Fibroblast of lung (primary cell): Measurements from ENCODE around the gene FSTL5. TPM values are rescaled to one million over a fixed set of nuclear protein-coding genes. Genes with fewer than 3 reads are reported as not detected.

ENCODE experiments used
- DNase-seq, 2 donors: peaks; one replicate each; pipeline versions ENCODE4 v3.0.0 to v3.0.0-alpha.2; 2010; ENCODE audit warnings: low read depth in 2 of 2
- H2AFZ ChIP-seq: 2 replicates; pipeline ENCODE4 v1.5.1; 2012; ENCODE audit warnings: low read length, control low read depth, inconsistent platforms
- H3K27ac ChIP-seq: 2 replicates; pipeline ENCODE4 v1.5.1; 2011; ENCODE audit warnings: low read length, control low read depth; ENCODE audit not compliant: insufficient read depth
- H3K27me3 ChIP-seq: 2 replicates; pipeline ENCODE4 v1.5.1; 2011; ENCODE audit warnings: mild to moderate bottlenecking, low read length; ENCODE audit not compliant: control insufficient read depth, insufficient read depth
- H3K36me3 ChIP-seq: 2 replicates; pipeline ENCODE4 v1.5.1; 2011; ENCODE audit warnings: low read length; ENCODE audit not compliant: control insufficient read depth, insufficient read depth
- H3K4me1 ChIP-seq: 2 replicates; pipeline ENCODE4 v1.5.1; 2011; ENCODE audit warnings: low read length; ENCODE audit not compliant: control insufficient read depth, insufficient read depth; ENCODE audit errors: extremely low read depth
- H3K4me2 ChIP-seq: 2 replicates; pipeline ENCODE4 v1.5.1; 2011; ENCODE audit warnings: low read length, control low read depth; ENCODE audit not compliant: insufficient read depth; ENCODE audit errors: extremely low read depth
- H3K4me3 ChIP-seq, 4 experiments: fragments of 200-600 bp in 1 of 4; sonication (generic) in 1 of 4; replicated peaks in 1 of 4; 2 replicates each; pipeline ENCODE4 v1.5.1; 2011 to 2016; ENCODE audit warnings: low read length in 4 of 4, low read depth in 3 of 4, mild to moderate bottlenecking in 3 of 4, control low read depth in 2 of 4, inconsistent platforms in 1 of 4, mixed read lengths in 1 of 4; ENCODE audit not compliant: insufficient read depth in 1 of 4; ENCODE audit errors: control extremely low read depth in 1 of 4
- H3K79me2 ChIP-seq: 2 replicates; pipeline ENCODE4 v1.5.1; 2012; ENCODE audit warnings: mild to moderate bottlenecking, low read length, inconsistent platforms; ENCODE audit not compliant: control insufficient read depth, insufficient read depth
- H3K9ac ChIP-seq: 2 replicates; pipeline ENCODE4 v1.5.1; 2011; ENCODE audit warnings: mild to moderate bottlenecking, low read length, control low read depth; ENCODE audit not compliant: insufficient read depth
- H3K9me3 ChIP-seq: 2 replicates; pipeline ENCODE4 v1.5.1; 2012; ENCODE audit warnings: low read depth, low read length; ENCODE audit not compliant: control insufficient read depth, insufficient read depth
- H4K20me1 ChIP-seq: 2 replicates; pipeline ENCODE4 v1.5.1; 2011; ENCODE audit warnings: low read length; ENCODE audit not compliant: control insufficient read depth, insufficient read depth; ENCODE audit errors: extremely low read depth
- CTCF ChIP-seq, 2 donors: IDR thresholded peaks in 1 of 2; conservative IDR thresholded peaks in 1 of 2; 1 replicate in 1 of 2; 2 replicates in 1 of 2; pipeline ENCODE4 v1.5.1; 2011 to 2012; ENCODE audit warnings: low read length in 2 of 2, control low read depth in 1 of 2, inconsistent platforms in 1 of 2, low read depth in 1 of 2, mild to moderate bottlenecking in 1 of 2
- EZH2 ChIP-seq: IDR thresholded peaks from 2 replicates; pipeline ENCODE4 v1.5.1; 2012; ENCODE audit warnings: low read length, control low read depth, mild to moderate bottlenecking; ENCODE audit errors: missing control alignments
- polyA plus RNA-seq, 2 donors: library from polyadenylated mRNA; depleted of rRNA in 1 of 2; stranded (reverse) in 1 of 2; unstranded in 1 of 2; fragments of >200 nt; gene quantifications; 2 replicates each; pipeline ENCODE4 v1.2.1, GENCODE V29; 2011 to 2012; ENCODE audit warnings: missing spikeins in 1 of 2
- total RNA-seq: library from RNA; depleted of rRNA; stranded (reverse); fragments of >200 nt; gene quantifications from 2 replicates; pipeline ENCODE4 v1.2.1, GENCODE V29; 2014

The FSTL5 gene
- total and polyA plus RNA-seq, 2 donors (not counting 1 experiment from before 2014, with no cell fraction given): 0.11 to 0.33 TPM

- H3K27ac ChIP-seq: no peak overlapping the region
- no peak overlapping the region for H3K4me3 ChIP-seq
- peak; percentile 25 to 51 for DNase-seq
Measured at GRCh38 chr4:161564230-161564834, 599.5 kb downstream of the FSTL5 start.

GRCh38 chr4:161555689-161556660, 607.8 kb downstream of the FSTL5 start:
- no peaks in the 10 kb centered on the region for H3K4me1 ChIP-seq
- H3K4me3 ChIP-seq: no peak overlapping the region
- H2AFZ ChIP-seq: no peak overlapping the region
- H3K4me2 ChIP-seq: no peak overlapping the region
- H3K36me3 ChIP-seq: no peaks in the 10 kb centered on the region
- no peak for TF ChIP-seq EZH2
- TF ChIP-seq CTCF (conservative IDR thresholded peaks at IDR 0.05 in 1 of 2, IDR thresholded peaks at IDR 0.05 in 1 of 2; ENCODE audit: low read depth in 1 of 2, low read length in 2 of 2): no peak
- H3K27me3 ChIP-seq: no peaks in the 10 kb centered on the region
- H3K9me3 ChIP-seq: no peaks in the 10 kb centered on the region
- H3K27ac ChIP-seq: no peak overlapping the region
- H3K9ac ChIP-seq: no peak overlapping the region
- H4K20me1 ChIP-seq: no peaks in the 10 kb centered on the region
- no peaks in the 10 kb centered on the region for H3K79me2 ChIP-seq
- DNase-seq: peak; percentile 71 to 78

More at GRCh38 chr4:161564230-161564834, 599.5 kb downstream of the FSTL5 start:
- no peaks in the 10 kb centered on the region for H3K4me1 ChIP-seq
- no peak overlapping the region for H3K4me2 ChIP-seq
- no peaks in the 10 kb centered on the region for H3K36me3 ChIP-seq
- no peaks in the 10 kb centered on the region for H3K27me3 ChIP-seq
- H2AFZ ChIP-seq: no peak overlapping the region
- no peaks in the 10 kb centered on the region for H3K9me3 ChIP-seq
- no peaks in the 10 kb centered on the region for H4K20me1 ChIP-seq
- no peak overlapping the region for H3K9ac ChIP-seq
- no peak for TF ChIP-seq CTCF (conservative IDR thresholded peaks at IDR 0.05 in 1 of 2, IDR thresholded peaks at IDR 0.05 in 1 of 2; ENCODE audit: low read depth in 1 of 2, low read length in 2 of 2)
- no peak for TF ChIP-seq EZH2
- no peaks in the 10 kb centered on the region for H3K79me2 ChIP-seq

- no peaks in the 10 kb centered on the region for H3K27me3 ChIP-seq
- no peaks in the 10 kb centered on the region for H4K20me1 ChIP-seq
- TF ChIP-seq EZH2 (no peak), CTCF (conservative IDR thresholded peaks at IDR 0.05 in 1 of 2, IDR thresholded peaks at IDR 0.05 in 1 of 2; ENCODE audit: low read depth in 1 of 2, low read length in 2 of 2) (no peak)
- H3K9me3 ChIP-seq: no peaks in the 10 kb centered on the region
- H3K4me2 ChIP-seq: no peak overlapping the region
- H2AFZ ChIP-seq: no peak overlapping the region
- H3K79me2 ChIP-seq: no peaks in the 10 kb centered on the region
- no peak overlapping the region for H3K4me3 ChIP-seq
- H3K27ac ChIP-seq: no peak overlapping the region
- no peaks in the 10 kb centered on the region for H3K4me1 ChIP-seq
- DNase-seq: peak; percentile 78 to 80
- H3K36me3 ChIP-seq: no peaks in the 10 kb centered on the region
- H3K9ac ChIP-seq: no peak overlapping the region
Measured at GRCh38 chr4:161554372-161554990, 609.3 kb downstream of the FSTL5 start.
